Aortic smooth muscle cell (primary cell): ENCODE results near the gene OR2V2. TPM values are rescaled to one million over a fixed set of nuclear protein-coding genes. Genes with fewer than 3 reads are reported as not detected.

ENCODE experiments used
- total RNA-seq: library from RNA; depleted of rRNA; stranded (reverse); fragments of >200 nt; gene quantifications from 2 replicates; pipeline ENCODE4 v1.2.3, GENCODE V29; 2014

Gene OR2V2
- total RNA-seq = not detected in 2 replicates

DNA sequence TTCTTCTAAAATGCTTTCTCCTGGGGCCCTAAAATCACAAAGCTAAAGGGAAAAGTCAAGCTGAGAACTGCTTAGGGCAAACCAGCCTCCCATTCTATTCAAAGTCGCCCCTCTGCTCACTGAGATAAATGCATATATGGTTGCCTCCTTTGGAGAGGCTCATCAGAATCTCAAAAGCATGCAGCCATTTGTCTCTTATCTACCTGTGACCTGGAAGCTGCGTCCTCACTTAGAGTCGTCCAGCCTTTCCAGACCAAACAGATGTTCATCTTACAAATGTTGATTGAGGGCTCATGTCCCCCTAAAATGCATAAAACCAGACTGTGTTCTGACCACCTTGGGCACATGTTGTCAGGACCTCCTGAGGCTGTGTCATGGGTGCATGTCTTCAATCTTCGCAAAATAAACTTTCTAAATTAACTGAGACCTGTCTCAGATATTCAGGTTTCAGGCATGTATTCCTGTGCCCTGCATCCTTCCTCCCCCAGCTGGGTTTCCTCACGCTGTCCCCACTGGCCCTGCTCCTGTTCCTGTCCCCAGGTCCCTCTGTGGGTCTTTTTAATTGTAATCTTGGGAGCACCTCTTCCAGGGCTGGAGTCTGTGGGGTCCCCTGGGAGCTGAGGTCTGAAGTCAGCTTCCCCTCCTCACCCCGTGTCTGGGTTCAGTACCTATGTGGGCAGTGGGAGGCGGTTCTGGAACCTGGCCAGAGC, at the start of gene OR2V2:
TSS of gene OR2V2 (plus strand) at position 660 of the 710 bp plus-strand sequence. CDS start 7,357 bp downstream, outside the sequence.

DNA sequence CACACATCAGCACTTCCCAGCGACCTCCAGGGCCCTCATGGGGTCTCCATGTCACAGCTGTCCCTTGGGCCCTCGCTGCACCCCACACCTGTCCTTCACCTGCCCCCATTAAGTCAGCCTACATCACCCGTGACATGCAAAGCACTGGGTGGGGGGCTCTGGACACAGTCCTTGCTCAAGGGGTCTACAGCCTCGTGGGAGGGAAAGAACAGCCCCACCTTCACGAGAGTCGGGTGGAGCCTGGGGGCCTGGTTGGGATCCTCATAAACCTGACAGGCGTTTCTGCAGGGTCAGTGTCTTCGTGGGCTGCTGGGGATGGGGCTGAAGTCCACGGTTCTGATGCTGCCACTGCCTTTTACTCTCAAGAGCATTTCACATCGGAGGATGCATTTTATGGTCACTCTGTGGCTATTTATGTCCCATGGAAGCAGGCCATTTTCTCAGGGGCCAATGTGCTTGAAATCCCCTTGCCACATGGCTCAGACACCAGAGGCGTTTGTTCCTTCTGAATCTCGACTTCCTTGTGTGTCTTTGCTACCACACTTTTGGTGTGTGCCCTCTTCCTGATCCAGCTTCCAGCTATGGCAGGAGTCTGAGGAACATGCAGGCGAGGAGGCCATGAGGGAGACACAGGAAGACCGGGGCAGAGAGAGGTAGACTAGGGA, 16.4 kb upstream of the OR2V2 start, which contains the start of gene OR2V1:
TSS of gene OR2V1 (minus strand) at position 338 of the 665 bp plus-strand sequence. CDS start 5,865 bp downstream, outside the sequence.

DNA sequence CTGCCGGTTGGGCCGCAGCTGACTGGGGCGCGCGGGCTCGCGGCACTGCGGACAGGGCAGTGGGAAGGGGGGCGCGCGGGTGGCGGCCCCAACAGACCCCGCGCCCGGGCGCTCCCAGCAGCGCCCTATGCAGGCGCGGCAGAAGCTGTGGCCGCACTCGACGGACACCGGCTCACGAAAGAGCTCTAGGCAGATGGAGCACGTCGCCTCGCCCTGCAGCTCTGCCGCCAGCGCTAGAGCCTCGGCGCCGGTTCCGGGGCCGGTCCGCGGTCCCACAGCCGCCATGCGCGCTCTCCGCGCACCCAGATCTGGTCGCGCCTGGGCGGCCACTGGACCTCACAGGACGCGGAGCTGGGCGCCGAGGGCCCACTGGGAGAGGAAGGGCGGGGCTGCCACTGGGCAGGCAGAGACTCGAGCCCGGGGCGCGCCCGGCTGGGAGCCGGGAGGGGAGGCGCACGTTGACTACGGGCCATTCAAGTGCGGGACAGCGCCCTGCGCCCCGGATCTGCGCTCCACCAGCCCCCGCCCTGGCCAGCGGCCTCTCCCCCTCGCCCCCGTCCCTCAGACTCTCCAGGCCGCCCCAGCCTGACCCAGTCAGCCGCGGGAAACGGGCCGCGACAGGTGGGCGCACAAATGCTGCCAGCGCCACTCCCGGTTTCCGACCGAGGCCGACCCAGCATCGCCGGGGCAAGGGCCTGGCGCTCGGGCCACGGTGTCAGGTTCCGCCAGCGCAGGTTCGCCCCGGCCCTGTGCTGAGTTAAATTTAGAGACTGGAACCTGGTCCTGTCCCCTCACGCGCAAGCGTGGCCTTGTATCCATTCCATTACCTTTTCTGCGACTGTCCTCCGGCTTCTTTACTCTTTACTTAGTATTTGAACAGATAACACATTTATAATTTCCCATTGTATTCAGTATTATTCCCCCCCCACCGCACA, 57.7 kb downstream of the OR2V2 start, which contains the start of gene TRIM7:
TSS of gene TRIM7 (minus strand) at position 371 of the 935 bp plus-strand sequence. CDS start at position 285, 86 bp downstream.

Other genes with a start within 250 kb of the OR2V2 start
- not detected in 2 replicates for gene BTNL8, start 248.4 kb upstream of the OR2V2 start, total RNA-seq
- gene BTNL3, start 158.7 kb upstream of the OR2V2 start, total RNA-seq = not detected in 2 replicates
- not detected in 2 replicates for gene BTNL9, start 107.3 kb upstream of the OR2V2 start, total RNA-seq
- gene OR2V1, start 16.4 kb upstream of the OR2V2 start, total RNA-seq = not detected in 2 replicates
- 10.5 and 14.0 TPM in 2 replicates for gene TRIM7, start 57.6 kb downstream of the OR2V2 start, total RNA-seq
- 19.9 and 22.7 TPM in 2 replicates for gene TRIM41, start 75.7 kb downstream of the OR2V2 start, total RNA-seq
- 4,471 and 4,512 TPM in 2 replicates for gene RACK1, start 96.3 kb downstream of the OR2V2 start, total RNA-seq
- gene TRIM52, start 113.6 kb downstream of the OR2V2 start, total RNA-seq = 5.7 and 6.3 TPM in 2 replicates
- 0.25 and 0.26 TPM in 2 replicates for gene OR4F3, start 219.7 kb downstream of the OR2V2 start, total RNA-seq